OCI-M2 (cell line): ENCODE results near the gene CADPS2.

Source experiments
- DNase-seq: peaks from one replicate; lab custom pipeline; 2025; ENCODE audit not compliant: unreplicated experiment; lab: John Stamatoyannopoulos, UW

CADPS2 gene

DNA sequence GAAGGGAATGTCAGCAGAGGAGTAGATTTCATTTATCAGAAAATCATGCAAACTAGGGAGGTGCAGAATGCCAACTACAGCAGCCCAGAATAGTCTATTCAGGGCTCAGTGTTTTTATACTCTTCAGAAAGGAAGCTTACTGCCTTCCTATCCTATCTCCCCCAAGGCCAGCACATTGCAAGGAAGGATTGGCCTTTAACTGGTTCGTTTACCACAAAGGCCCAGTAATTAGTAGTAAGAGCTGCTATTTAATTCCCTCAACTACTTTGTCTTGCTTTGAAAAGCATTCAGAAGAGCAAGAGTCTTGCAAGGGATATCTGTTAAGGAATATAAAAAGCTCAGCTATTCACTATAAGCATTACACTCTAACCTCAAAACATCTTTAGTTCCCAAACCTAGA, 97.1 kb downstream of the CADPS2 start:
- DNase-seq: no peak

GRCh38 chr7:122770686-122771335, 115.4 kb downstream of the CADPS2 start:
- DNase-seq: no peak

GRCh38 chr7:122768827-122769226, 117.4 kb downstream of the CADPS2 start:
- no peak for DNase-seq

- DNase-seq: no peak
Measured at GRCh38 chr7:122767339-122767738, 118.9 kb downstream of the CADPS2 start.

- DNase-seq: no peak
Measured at GRCh38 chr7:122766593-122766992, 119.7 kb downstream of the CADPS2 start.

DNA sequence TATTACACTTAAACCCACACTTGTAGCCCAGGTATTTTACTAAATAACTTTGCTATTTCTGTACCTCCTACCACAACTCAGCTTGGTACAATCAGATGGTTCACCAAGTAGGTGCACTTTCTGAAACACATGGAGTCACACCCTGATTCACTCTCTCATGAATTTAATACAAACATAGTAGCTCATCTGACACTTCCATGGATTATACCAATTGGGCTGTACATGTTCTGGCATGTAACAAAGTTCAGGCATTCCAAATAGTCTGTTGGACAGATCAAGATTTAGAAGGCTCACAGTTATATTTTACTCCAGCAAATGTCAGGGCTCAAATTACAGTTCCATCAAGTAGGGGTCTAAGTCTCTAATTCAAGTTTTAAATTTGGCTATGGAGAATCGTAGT, 121.4 kb downstream of the CADPS2 start:
- no peak for DNase-seq

- no peak for DNase-seq
Measured at GRCh38 chr7:122764020-122764419, 122.2 kb downstream of the CADPS2 start.

DNA sequence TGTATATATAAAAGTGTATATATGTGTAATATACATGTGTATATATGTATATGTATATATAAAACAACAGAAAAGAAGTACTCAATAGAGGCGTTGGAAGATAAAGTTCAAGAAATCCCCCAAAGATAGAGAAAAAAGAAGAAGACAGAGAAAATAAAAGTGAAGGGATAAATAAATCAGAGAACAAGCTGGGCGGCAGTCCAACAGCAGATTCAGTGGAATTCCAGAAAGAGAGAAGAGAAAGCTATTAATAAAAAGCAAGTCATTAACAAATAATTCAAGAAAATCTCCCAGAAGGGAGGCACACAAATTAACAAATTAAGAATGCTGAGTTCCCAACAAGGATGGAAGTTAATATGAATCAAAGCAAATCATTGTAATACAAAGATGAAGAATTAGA, 124.2 kb downstream of the CADPS2 start:
- DNase-seq: no peak

GRCh38 chr7:122758501-122758900, 127.8 kb downstream of the CADPS2 start:
- no peak for DNase-seq

DNA sequence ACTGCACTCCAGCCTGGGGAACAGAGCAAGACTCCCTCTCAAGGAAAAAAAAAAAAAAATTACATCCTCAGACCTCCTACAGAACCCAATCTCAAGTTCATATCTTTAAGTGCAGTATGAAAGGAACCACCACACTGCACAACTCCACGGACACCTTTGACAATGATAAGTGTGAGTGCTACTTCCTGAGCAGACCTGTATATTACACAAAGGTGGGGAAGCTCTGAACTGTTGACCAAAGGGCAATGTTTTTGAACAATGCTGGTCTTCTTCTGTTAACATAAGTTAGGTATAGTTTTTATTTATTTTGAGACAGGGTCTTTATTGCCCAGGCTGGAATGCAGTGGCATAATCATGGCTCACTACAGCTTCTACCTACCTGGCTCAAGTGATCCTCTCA, 129.4 kb downstream of the CADPS2 start:
- DNase-seq: no peak

GRCh38 chr7:122755696-122756095, 130.6 kb downstream of the CADPS2 start:
- DNase-seq: no peak

- no peak for DNase-seq
Measured at GRCh38 chr7:122752583-122752982, 133.7 kb downstream of the CADPS2 start.

- DNase-seq: no peak
Measured at GRCh38 chr7:122750389-122750788, 135.9 kb downstream of the CADPS2 start.

GRCh38 chr7:122748195-122748594, 138.1 kb downstream of the CADPS2 start:
- no peak for DNase-seq

DNA sequence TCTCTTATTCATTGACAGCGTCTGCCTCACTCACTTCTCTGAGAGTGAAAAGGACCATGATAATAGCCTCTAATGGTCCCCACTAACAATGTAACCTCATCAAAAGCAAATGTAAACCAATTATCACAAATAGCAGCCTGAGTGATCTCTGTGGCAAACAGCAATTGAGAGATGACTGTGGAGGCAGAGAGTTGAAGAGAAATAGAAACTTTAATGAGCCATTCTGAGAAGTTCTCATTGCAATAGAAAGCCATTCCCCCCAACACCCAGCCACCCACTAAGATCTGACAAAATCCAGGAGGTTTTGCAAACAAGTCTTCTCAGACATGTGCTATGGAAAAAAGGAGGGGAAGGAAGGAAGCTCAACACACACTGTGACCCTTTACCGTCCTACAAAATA, 139.3 kb downstream of the CADPS2 start:
- no peak for DNase-seq

DNA sequence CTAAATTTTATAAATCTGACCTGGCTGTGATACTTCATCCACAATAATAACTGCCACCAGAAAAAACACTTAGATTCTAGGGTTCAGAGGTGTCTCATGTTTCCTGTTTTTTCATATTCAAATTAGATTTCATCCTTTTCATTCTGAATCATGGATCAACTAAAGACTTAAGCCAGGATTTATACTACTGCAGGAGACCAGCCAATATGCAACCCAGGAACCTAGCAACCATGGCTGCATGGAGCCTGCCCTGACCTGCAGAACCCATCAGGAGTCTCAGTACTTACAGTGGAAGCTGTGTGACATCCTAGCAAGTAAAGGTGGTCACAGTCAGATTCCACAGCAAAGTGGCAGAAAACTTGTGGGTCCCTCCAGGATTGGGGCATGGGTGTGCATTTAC, 143.0 kb downstream of the CADPS2 start:
- DNase-seq: no peak

DNA sequence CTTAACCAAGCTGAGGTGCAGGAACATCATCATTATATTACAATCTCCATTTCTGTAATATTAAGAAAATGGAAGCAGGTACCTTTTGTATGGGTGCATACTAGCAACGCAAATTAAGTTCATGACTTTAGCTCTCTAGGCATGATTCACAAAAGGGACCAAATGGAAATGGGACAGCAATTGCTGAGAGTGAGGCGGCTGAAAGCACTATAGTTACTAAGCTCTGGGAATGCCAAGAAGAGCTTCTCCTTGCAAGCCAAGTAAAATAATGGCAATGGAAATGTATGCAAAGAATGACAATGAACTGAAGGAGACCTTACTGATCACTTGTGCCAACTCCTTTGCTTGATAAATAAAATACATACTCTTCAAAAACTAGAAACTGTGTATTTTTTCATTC, 147.3 kb downstream of the CADPS2 start:
- DNase-seq: no peak

- DNase-seq: no peak
Measured at GRCh38 chr7:122736183-122736582, 150.1 kb downstream of the CADPS2 start.

GRCh38 chr7:122727759-122728158, 158.5 kb downstream of the CADPS2 start:
- no peak for DNase-seq

- DNase-seq: no peak
Measured at GRCh38 chr7:122727354-122727753, 158.9 kb downstream of the CADPS2 start.

GRCh38 chr7:122726881-122727280, 159.4 kb downstream of the CADPS2 start:
- DNase-seq: no peak

DNA sequence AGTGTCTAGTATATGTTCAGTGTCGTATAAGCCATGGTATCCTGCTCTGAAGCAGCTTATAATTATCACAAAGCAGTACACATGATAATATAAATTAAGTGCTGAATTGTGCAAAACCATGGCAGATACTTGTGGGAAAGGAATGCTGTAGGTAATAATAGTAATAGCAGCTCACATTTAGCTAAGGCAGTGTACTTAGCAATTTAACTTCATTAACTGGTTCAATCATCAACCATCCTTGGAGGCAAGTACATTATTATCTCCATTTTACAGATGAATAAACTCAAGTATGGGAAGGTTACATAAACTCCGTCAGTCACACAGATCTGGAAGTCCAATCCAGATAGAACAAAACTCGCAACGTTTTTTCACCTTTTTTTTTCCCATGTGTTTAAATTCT, 161.9 kb downstream of the CADPS2 start:
- no peak for DNase-seq

GRCh38 chr7:122719010-122719578, 167.2 kb downstream of the CADPS2 start:
- DNase-seq: no peak
